Raji (cell line): ENCODE measurements around the gene SLFN5.
A peak's percentile ranks its signal among the peaks of the same experiment; 100 is the strongest.
"Not testable (repeated sequence)": the region's sequence is repeated elsewhere in the genome, so short reads cannot be mapped to it uniquely, and the experiment has no call there.

Experiments used
- POLR2A ChIP-seq: IDR thresholded peaks from 2 replicates; pipeline ENCODE4 v1.6.1; 2011; ENCODE audit warnings: low read depth, low read length, control low read depth; ENCODE audit not compliant: insufficient read depth

The SLFN5 gene

DNA sequence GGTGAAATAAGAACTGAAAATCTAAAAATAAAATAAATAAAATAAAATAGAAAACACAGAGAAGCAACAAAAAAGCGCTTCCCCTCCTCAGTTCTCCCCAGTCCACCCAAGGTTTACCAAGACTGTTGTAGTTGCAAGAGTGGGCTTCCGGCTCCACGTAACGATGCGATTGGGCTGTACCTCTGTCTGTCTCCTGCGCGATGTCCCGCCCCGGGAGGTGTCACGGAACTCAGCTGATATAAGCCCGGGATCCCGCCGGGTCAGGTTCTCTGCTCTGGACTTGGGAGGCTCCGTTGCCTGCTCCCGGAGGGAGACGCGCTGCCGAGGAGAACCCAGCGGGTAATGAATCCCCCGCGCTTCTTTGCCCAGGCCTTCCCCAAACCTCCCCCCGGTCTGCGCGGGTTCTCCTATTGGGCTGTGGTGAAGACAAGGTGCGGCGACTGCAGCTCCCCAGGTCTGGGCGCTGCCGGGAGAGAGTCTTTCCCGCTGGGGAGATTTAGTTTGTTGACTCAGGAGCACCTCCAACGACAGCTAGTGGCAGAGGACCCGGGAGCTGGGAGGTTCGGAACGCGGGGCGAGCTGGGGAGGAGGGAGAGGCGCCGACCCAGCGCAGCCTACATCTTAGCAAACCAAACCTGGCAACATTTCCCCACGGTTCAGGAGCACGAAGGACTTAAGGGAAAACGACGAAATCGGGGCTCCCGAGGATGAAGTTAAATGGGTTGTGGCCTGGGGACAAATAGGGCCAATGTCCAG, at the start of gene SLFN5:
Gene SLFN5, plus strand, starts transcription at position 268 of the 756 bp plus-strand sequence. CDS start 15,619 bp downstream, outside the sequence.
- peak; percentile 63 for TF ChIP-seq POLR2A

DNA sequence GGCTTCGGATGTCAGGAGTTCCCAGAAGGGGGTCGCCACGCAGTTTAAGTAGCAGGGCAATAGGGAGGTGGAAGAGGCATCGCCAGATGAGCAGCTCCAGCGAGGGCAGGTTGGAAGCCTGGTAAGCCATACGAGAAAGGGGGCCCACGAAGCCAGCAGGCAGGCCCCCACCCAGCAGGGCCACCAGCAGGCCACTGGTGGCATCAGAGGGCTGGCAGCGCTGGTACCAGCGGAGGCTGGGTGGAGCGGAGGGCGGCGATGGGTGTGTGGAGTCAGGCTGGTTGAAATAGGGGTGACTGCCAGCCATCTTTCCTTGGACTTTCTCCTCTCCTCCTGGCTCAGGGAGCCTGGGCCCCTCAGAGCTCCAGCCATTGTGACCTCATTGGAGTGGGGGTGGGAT, 48.9 kb upstream of the SLFN5 start, which contains the start of gene SLC35G3:
Gene SLC35G3, minus strand, starts transcription at position 393 of the 400 bp plus-strand sequence. Its CDS starts 86 bp downstream, at position 307.
- not testable (repeated sequence) for TF ChIP-seq POLR2A

DNA sequence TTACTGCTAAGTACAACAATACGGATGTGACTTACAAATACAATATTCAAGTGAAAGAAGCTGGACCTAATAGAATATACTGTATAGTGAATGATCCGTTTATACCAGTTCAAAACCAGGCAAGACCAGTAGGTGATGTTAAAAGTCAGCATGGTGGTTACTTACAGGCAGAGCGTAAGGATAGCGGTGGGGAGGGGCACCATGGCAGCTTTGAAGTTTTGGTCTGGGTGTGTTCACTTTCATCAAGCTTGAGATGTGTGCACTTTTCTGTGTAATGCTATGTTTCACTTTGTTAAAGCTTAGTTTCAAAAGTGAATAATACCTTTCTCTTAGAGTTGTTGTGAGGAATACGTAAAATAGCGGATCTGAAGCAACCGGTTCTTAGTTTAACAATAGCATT, 32.1 kb upstream of the SLFN5 start:
- TF ChIP-seq POLR2A, result no peak

DNA sequence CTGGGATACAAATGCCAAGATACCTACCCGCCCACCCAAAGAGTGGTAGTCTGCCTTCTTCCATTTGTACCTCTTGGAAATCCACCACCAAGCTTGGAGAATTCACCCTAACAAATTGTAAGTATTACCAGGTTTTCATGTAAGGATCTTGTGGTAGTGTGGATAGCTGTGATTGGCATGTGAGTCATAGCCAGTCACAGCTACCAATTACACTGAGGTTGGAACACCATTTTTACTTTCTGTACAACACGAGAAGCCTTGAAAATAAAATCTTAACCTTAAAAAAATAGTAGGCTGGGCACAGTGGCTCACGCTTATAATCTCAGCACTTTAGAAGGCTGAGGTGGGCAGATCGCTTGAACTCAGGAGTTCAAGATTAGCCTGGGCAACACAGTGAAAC, 30.2 kb upstream of the SLFN5 start:
- TF ChIP-seq POLR2A, result no peak

DNA sequence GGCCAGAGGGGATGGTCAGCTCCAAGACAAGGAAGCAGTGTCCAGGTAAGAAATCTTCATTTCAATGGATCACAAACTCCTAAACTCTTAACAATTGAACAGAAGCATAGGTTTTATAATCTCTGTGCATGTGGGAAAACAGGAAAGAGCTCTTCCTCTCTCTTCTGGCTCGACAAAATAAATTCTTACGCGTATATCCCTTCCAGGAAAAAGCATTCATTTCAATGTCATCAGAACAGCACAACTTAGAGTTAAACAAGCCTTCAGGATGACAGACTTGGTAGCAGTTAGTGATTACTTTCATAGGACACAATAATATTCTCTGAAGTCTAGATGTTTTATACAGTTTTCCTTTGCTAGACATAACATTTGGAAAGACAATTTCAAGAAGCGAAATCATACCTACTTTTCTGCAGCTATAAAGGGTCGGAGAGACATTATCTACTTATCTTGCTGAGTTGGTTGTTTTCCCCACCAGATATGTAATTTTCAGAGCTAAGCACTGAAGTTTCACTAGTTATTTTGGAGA, 29.4 kb upstream of the SLFN5 start:
- no peak for TF ChIP-seq POLR2A

DNA sequence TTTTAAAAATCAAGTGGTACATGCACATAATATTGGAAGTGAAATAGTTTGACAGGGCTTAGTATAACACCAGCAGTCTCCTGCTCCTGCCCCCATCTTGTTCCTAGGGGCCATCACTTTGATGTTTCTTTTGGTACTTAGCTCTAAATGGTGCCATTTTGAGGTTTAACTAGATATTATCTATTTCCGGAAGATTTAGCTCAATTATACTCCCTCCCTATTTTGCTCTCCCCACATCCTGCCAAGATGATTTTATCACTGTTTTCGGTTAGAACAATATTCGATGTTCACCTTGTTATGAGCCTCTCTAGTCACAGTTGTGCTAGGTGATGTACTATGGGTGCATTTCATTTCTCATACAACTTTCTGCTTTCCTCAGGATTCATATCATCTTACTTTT, 28.7 kb upstream of the SLFN5 start:
- no peak for TF ChIP-seq POLR2A

DNA sequence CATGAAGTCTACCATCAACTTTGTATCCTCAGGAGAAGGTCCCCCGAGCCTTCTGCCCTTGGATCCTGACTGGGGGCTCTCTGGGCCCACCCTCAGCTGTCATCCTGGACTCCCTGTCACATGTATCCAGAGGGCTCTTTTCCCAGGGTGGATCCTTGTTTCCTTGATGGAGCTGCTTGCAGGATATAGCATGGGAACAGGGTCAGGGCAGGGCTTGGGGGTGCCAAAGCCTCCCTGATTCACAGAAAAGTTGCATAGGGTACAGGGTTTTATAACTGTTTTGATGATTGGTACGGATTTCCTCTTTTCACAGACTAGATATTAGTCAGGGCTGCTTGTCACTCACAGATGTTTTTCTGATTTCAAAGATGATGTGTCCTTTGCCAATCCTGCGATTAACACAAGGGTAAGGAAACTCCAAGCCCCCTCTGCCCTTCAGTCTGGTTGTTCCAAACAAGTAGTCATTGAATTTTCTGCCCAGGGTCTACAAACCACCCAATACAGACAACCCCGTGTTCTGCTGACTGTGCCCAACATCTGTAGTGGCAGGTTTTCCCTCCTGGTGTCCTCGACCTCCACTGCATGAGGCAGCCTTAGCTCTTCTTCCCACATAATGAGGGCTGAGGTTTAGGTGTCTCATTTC, 28.1 kb upstream of the SLFN5 start:
- no peak for TF ChIP-seq POLR2A

DNA sequence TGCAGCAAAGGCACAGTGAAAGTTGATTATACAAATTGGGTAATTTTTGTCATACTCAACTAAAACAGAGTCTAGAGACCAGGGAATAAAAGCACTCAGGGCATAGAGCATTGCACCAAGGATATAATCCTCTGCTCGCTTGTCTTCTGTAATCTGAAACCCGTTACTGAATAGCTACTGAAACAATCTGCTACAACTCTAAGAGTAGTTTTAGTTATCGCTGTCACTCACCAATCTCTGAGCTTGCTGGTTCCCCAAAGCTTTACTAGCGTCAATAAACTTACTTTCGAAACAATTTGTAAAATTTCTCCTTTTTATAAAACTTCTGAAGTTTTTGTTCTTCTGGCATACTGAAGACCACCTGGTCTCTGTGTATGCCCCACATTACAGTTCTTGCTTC, 25.8 kb upstream of the SLFN5 start:
- TF ChIP-seq POLR2A, result no peak

DNA sequence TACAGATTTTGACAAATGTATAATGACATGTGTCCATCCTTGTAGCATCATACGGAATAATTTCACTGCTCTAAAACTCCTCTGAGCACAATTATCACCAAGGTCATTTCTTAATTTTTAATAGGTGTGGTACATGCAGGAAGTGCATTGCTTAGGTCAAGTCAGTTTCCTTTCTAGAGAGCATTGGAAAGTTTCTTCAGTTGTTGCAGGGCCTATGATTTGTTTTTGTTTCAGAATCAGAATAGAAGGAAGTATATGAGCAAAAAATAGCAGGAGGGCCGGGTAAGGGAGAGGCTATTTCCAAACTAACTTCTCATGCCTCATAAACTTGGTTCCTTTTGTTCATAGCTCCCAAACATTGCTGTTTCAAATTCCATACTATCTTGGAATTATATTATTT, 24.0 kb upstream of the SLFN5 start:
- TF ChIP-seq POLR2A, result no peak

DNA sequence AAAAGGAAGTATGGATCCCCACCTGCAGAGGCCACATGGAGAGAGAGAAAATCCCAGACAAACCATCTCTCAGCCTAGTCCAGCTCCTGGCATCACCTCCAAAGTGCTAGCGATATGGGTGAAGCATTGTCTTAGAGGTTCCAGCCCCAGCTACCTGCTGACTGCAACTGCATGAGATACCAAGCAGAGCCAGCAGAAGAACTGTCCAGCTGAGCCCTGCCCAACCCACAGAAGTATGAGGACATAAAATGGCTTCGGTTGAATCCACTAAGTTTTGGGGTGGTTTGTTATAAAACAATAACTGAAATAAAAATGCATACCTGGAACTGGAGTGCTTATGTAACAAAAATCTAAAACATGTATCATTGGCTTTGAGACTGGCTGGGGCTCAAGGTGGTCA, 20.4 kb upstream of the SLFN5 start:
- no peak for TF ChIP-seq POLR2A

DNA sequence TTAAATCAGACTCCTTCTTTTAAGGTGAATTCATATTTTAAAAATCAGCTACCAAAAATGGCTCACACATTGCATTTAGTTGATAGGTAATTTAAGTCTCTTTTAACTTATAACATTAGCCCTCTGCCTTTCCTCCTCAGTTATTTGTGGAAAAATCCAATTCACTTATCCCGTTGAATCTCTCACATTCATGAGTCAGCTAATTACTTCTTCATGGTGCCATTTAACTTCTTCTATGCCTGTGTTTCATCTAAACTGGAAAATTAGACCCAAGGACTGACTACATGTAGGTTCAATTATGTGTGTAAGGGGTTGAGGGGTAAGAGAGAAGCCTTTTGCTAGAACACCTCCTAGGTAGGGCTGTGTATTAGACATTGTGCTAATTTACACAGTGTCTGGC, 18.4 kb upstream of the SLFN5 start:
- TF ChIP-seq POLR2A, result no peak

DNA sequence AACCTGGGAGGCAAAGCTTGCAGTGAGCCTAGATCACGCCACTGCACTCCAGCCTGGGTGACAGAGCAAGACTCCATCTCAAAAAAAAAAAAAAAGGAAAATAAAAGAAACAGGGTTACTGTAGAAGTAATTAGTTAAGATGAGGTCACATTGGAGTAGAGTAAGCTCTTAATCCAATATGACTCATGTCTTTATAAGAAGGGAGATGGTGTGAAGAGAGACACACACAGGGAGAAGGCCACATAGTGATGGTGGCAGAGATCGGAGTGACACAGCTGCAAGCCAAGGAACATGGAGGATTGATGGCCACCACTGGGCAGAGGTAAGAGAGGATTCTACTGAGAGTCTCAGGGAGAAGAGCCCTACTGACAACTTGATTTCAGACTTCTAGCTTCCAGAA, 15.3 kb upstream of the SLFN5 start:
- no peak for TF ChIP-seq POLR2A

DNA sequence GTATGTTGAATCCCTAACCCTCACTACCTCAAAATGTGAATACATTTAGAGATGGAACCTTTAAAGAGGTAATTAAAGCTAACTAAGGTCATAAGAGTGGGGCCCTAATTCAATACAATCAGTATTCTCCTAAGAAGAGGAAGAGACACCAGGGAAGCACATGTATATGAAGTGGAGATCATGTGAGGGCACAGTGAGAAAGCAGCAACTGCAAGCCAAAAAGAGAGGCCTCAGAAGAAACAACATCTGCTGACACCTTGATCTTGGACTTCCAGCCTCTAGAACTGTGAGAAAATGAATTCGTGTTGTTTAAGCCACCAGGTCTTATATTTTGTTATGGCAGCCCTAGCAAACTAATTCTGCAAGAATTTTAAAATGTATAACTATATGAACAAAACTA, 13.2 kb upstream of the SLFN5 start:
- TF ChIP-seq POLR2A, result no peak

DNA sequence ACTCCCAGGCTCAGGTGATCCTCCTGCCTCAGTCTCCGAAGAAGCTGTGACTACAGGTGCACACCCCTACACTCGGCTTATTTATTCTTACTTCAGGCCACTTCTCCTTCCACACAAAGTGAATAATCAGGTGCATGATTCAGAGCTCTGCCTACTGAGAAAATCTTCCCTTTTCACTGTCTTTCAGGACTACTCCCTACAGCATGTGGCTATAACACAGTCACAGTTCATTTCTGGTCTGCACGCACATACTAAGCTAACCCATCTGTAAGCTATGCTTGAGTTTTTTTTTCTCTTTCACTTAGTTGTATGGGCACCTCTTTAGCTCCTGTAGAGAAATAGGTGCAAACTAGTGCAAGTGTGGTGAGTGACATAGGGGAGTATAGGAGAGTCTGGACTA, 7.6 kb upstream of the SLFN5 start:
- TF ChIP-seq POLR2A, result no peak

DNA sequence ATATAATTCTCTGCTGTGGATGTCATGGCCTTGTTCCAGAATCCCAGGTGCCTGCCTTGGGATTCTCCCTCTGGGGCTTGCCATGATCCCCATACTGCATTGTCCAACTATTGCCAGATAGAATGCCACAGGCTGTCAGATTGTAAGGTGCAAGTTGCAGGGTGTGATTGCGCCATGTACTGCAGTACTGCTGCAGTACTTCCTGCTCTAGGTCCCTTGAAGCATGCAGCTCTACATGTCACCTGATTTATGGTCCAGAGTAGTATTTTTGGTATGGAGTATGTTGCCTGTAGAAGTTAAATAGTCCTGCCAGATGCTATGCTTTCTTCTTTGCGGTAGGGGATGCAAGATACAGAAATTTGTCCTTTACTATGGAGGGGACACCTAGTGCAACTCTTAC, 7.0 kb upstream of the SLFN5 start:
- no peak for TF ChIP-seq POLR2A

DNA sequence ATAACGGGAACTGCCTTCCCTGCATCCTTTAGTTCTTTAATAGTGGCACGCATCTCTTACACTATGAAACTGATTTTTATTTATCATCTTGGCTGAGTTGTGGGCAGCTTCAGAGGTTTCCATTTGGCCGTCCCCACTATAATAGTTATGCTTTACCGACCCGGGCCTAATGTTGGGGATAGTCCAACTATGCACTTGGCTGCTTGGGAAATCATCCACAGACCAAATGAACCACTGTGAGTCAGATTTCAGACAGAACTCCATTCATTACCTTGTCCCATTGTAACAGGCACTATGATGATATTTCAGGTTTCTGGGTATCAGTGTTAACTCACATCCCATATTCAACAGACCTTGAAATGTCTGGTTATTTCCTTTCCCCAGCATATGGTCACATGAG, 6.1 kb upstream of the SLFN5 start:
- no peak for TF ChIP-seq POLR2A
